Caco-2 (cell line): ENCODE data around the gene UCP2. TPM values are rescaled to one million over a fixed set of nuclear protein-coding genes. Genes with fewer than 3 reads are reported as not detected.
A peak's percentile ranks its signal among the peaks of the same experiment; 100 is the strongest.

Experiments
- BruUV-seq: library from RNA; stranded (reverse); fragments of 400-500 nt; replicated peaks from 2 replicates; lab custom pipeline; 2021; lab: Mats Ljungman, UMichigan
- CTCF ChIA-PET: fragments of 300-600 bp; sonication (Branson Sonifier 250); formaldehyde crosslinking; loops from one replicate; lab custom pipeline; 2022; ENCODE audit warnings: antibody characterized with exemption; lab: Charles Lee
- POLR2A ChIA-PET: fragments of 300-600 bp; sonication (Branson Sonifier 250); formaldehyde crosslinking; loops from one replicate; lab custom pipeline; 2022; ENCODE audit warnings: antibody characterized with exemption; lab: Charles Lee
- DNase-seq, 2 experiments: peaks; one replicate each; pipeline versions ENCODE4 v3.0.0 to v3.0.0-alpha.2; 2020 to 2022
- H3K27me3 ChIP-seq: replicated peaks from 2 replicates; pipeline ENCODE4 v1.6.0; 2011; ENCODE audit warnings: low read length; ENCODE audit not compliant: control insufficient read depth, insufficient read depth
- H3K36me3 ChIP-seq: 2 replicates; pipeline ENCODE4 v1.5.1; 2011; ENCODE audit warnings: low read length; ENCODE audit not compliant: control insufficient read depth, insufficient read depth
- H3K4me1 ChIP-seq: fragments of 250-450 bp; sonication (Bioruptor Pico); 2 replicates; pipeline ENCODE4 v1.5.1; 2020; ENCODE audit warnings: mild to moderate bottlenecking
- H3K4me3 ChIP-seq: 2 replicates; pipeline ENCODE4 v1.5.1; 2011; ENCODE audit warnings: low read depth, mild to moderate bottlenecking, control low read depth, low read length
- H3K9me3 ChIP-seq: fragments of 250-450 bp; sonication (Bioruptor Pico); 2 replicates; pipeline ENCODE4 v1.5.1; 2020; ENCODE audit warnings: mild to moderate bottlenecking, moderate library complexity
- H3K27ac Mint-ChIP-seq: one replicate; pipeline ENCODE4 v1.8.0; 2022; ENCODE audit warnings: mixed read lengths; ENCODE audit not compliant: unreplicated experiment
- H3K27me3 Mint-ChIP-seq: one replicate; pipeline ENCODE4 v1.8.0; 2022; ENCODE audit warnings: mixed read lengths; ENCODE audit not compliant: insufficient read depth, unreplicated experiment
- H3K36me3 Mint-ChIP-seq: one replicate; pipeline ENCODE4 v1.8.0; 2022; ENCODE audit warnings: mild to moderate bottlenecking, mixed read lengths; ENCODE audit not compliant: insufficient read depth, unreplicated experiment
- H3K4me1 Mint-ChIP-seq: one replicate; pipeline ENCODE4 v1.8.0; 2022; ENCODE audit warnings: low read depth, mixed read lengths; ENCODE audit not compliant: unreplicated experiment
- H3K4me3 Mint-ChIP-seq: one replicate; pipeline ENCODE4 v1.8.0; 2022; ENCODE audit warnings: mild to moderate bottlenecking, moderate library complexity, mixed read lengths; ENCODE audit not compliant: unreplicated experiment
- H3K9me3 Mint-ChIP-seq: one replicate; pipeline ENCODE4 v1.8.0; 2022; ENCODE audit warnings: mixed read lengths; ENCODE audit not compliant: unreplicated experiment
- intact Hi-C: fragments of 100-400 bp; cut with micrococcal nuclease; formaldehyde crosslinking; loops from one replicate; pipeline ENCODE4 v1.10.0; 2022; ENCODE audit not compliant: unreplicated experiment
- total RNA-seq: library from RNA; stranded (reverse); gene quantifications from 2 replicates; pipeline ENCODE4 v1.2.3, GENCODE V29; 2022
- TF ChIP-seq, protein P1 (sequence below), 2 experiments: fragments of 200-600 bp in 1 of 2; IDR thresholded peaks; 1 replicate in 1 of 2; 2 replicates in 1 of 2; pipeline versions ENCODE4 v1.5.1 to v1.8.0; 2011 to 2022; ENCODE audit warnings: antibody characterized with exemption in 1 of 2, control low read depth in 1 of 2, inconsistent platforms in 1 of 2, low read depth in 1 of 2, low read length in 1 of 2, mild to moderate bottlenecking in 1 of 2, moderate library complexity in 1 of 2; ENCODE audit not compliant: insufficient read depth in 1 of 2, severe bottlenecking in 1 of 2, unreplicated experiment in 1 of 2

The UCP2 gene
- total RNA-seq, 1 experiment from 2014 or later: 144 TPM

- DNase-seq: peak in 1 of 2 experiments; percentile 20
- Mint-ChIP-seq H3K4me1 (no peaks in the 10 kb centered on the region), H3K27ac (no peak overlapping the region), H3K27me3 (no peaks in the 10 kb centered on the region), H3K9me3 (peaks cover 41% of the 10 kb centered on the region), H3K36me3 (peaks cover 5% of the 10 kb centered on the region), H3K4me3 (no peak overlapping the region)
- ChIA-PET POLR2A (no interaction called here), CTCF (no interaction called here)
- H3K36me3 ChIP-seq: no peaks in the 10 kb centered on the region
- H3K4me3 ChIP-seq: no peak overlapping the region
- intact Hi-C loops: no loop called here
- no peaks in the 10 kb centered on the region for H3K27me3 ChIP-seq
- peaks cover 23% of the 10 kb centered on the region for H3K9me3 ChIP-seq
- no peaks in the 10 kb centered on the region for H3K4me1 ChIP-seq
- BruUV-seq: no TSS peak
- TF ChIP-seq, protein P1, sequence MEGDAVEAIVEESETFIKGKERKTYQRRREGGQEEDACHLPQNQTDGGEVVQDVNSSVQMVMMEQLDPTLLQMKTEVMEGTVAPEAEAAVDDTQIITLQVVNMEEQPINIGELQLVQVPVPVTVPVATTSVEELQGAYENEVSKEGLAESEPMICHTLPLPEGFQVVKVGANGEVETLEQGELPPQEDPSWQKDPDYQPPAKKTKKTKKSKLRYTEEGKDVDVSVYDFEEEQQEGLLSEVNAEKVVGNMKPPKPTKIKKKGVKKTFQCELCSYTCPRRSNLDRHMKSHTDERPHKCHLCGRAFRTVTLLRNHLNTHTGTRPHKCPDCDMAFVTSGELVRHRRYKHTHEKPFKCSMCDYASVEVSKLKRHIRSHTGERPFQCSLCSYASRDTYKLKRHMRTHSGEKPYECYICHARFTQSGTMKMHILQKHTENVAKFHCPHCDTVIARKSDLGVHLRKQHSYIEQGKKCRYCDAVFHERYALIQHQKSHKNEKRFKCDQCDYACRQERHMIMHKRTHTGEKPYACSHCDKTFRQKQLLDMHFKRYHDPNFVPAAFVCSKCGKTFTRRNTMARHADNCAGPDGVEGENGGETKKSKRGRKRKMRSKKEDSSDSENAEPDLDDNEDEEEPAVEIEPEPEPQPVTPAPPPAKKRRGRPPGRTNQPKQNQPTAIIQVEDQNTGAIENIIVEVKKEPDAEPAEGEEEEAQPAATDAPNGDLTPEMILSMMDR (IDR thresholded peaks at IDR 0.05; ENCODE audit: insufficient read depth in 1 of 2, low read depth in 1 of 2, low read length in 1 of 2, severe bottlenecking in 1 of 2, unreplicated experiment in 1 of 2): no peak
Measured at GRCh38 chr11:73944901-73945300, 37.7 kb downstream of the UCP2 start.

DNA sequence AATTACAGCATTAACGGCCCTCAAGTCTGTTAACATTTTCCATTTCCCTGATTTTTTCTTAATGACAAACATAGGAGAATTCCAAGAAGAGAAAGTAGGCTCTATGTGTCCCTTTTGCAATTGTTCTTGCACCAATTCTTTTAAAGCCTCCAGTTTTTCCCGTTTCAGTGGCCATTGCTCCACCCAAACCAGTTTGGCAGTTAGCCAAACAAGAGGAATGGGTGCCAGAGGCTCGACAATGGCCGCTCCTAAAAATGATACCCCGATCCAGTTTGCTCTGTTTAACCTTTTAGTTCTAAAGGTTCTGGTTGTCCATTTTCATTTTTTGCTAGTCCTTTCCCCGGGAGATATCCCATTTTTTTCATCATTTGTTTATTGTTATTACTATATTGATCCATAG lies 38.6 kb downstream of the UCP2 start:
- Mint-ChIP-seq H3K27ac (no peak overlapping the region), H3K4me1 (no peaks in the 10 kb centered on the region), H3K36me3 (peaks cover 11% of the 10 kb centered on the region), H3K9me3 (peaks cover 46% of the 10 kb centered on the region), H3K27me3 (no peaks in the 10 kb centered on the region), H3K4me3 (no peak overlapping the region)
- intact Hi-C loops: no loop called here
- H3K4me3 ChIP-seq: no peak overlapping the region
- DNase-seq: peak in 1 of 2 experiments; percentile 14
- ChIA-PET POLR2A (no interaction called here), CTCF (no interaction called here)
- no peaks in the 10 kb centered on the region for H3K36me3 ChIP-seq
- peaks cover 23% of the 10 kb centered on the region for H3K9me3 ChIP-seq
- BruUV-seq: no TSS peak
- H3K27me3 ChIP-seq: no peaks in the 10 kb centered on the region
- H3K4me1 ChIP-seq: no peaks in the 10 kb centered on the region
- TF ChIP-seq, protein P1 (IDR thresholded peaks at IDR 0.05; ENCODE audit: insufficient read depth in 1 of 2, low read depth in 1 of 2, low read length in 1 of 2, severe bottlenecking in 1 of 2, unreplicated experiment in 1 of 2): no peak

DNA sequence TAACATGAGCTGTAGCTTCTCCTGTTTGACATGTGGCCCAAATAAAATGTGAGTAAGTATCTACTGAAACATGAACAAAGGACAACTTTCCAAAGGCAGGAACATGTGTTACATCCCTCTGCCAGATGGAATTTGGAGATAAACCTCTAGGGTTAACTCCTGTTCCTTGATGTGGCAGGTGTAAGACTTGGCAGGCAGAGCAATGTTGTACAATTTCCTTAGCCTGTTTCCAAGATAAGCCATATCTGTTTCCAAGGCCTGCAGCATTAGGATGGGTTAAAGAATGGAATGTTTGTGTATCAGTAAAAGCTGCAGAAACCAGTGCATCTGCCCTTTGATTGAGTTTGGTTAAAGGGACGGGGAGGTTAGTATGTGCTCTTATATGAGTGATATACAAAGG lies 40.6 kb downstream of the UCP2 start:
- POLR2A ChIA-PET: no interaction called here
- TF ChIP-seq, protein P1 (IDR thresholded peaks at IDR 0.05; ENCODE audit: insufficient read depth in 1 of 2, low read depth in 1 of 2, low read length in 1 of 2, severe bottlenecking in 1 of 2, unreplicated experiment in 1 of 2): no peak
- CTCF ChIA-PET: no interaction called here
- H3K9me3 ChIP-seq: peaks cover 28% of the 10 kb centered on the region
- BruUV-seq: no TSS peak
- Mint-ChIP-seq H3K9me3 (peaks cover 50% of the 10 kb centered on the region), H3K27me3 (no peaks in the 10 kb centered on the region), H3K27ac (no peak overlapping the region), H3K4me1 (no peaks in the 10 kb centered on the region), H3K36me3 (peaks cover 17% of the 10 kb centered on the region), H3K4me3 (no peak overlapping the region)
- no peaks in the 10 kb centered on the region for H3K4me1 ChIP-seq
- H3K27me3 ChIP-seq: no peaks in the 10 kb centered on the region
- H3K4me3 ChIP-seq: no peak overlapping the region
- no peaks in the 10 kb centered on the region for H3K36me3 ChIP-seq
- intact Hi-C loops: no loop called here
- DNase-seq: peak in 1 of 2 experiments; percentile 25
